G401 (cell line): ENCODE data around the gene PXT1. TPM values are rescaled to one million over a fixed set of nuclear protein-coding genes. Genes with fewer than 3 reads are reported as not detected.
"Not testable (repeated sequence)": the region's sequence is repeated elsewhere in the genome, so short reads cannot be mapped to it uniquely, and the experiment has no call there.

Experiments used
- DNase-seq: peaks from one replicate; pipeline ENCODE4 v3.0.0-alpha.2; 2015; ENCODE audit warnings: low spot score
- in situ Hi-C: cut with HindIII; loops from 2 replicates; pipeline ENCODE4 v1.10.0; 2016; ENCODE audit warnings: low sequenced_read_pairs, mixed read lengths
- total RNA-seq: library from RNA; depleted of rRNA; stranded (reverse); fragments of >200 nt; shearing (Covaris generic); gene quantifications from 2 replicates; pipeline ENCODE4 v1.2.3, GENCODE V29; 2014

The PXT1 gene
- total RNA-seq, 1 experiment from 2014 or later, result not detected

- in situ Hi-C loops, result no loop called here
- DNase-seq, result no peak
Observed at GRCh38 chr6:36374972-36375371, 67.7 kb downstream of the PXT1 start.

GRCh38 chr6:36374194-36374593 lies 68.5 kb downstream of the PXT1 start:
- no peak for DNase-seq
- in situ Hi-C loops, result no loop called here

- no peak for DNase-seq
- in situ Hi-C loops, result no loop called here
Observed at GRCh38 chr6:36373368-36374019, 69.2 kb downstream of the PXT1 start.

GRCh38 chr6:36372088-36372487 lies 70.6 kb downstream of the PXT1 start:
- in situ Hi-C loops, result no loop called here
- no peak for DNase-seq

- in situ Hi-C loops, result no loop called here
- DNase-seq, result no peak
Observed at GRCh38 chr6:36371211-36371610, 71.4 kb downstream of the PXT1 start.

- DNase-seq, result no peak
- in situ Hi-C loops, result no loop called here
Observed at GRCh38 chr6:36370638-36371037, 72.0 kb downstream of the PXT1 start.

GRCh38 chr6:36368921-36369865 lies 73.5 kb downstream of the PXT1 start:
- no peak for DNase-seq
- in situ Hi-C loops, result no loop called here

- DNase-seq, result no peak
- in situ Hi-C loops, result no loop called here
Observed at GRCh38 chr6:36368421-36368820, 74.2 kb downstream of the PXT1 start.

GRCh38 chr6:36367743-36368142 lies 74.9 kb downstream of the PXT1 start:
- DNase-seq, result no peak
- in situ Hi-C loops, result no loop called here

- DNase-seq, result no peak
- in situ Hi-C loops, result no loop called here
Observed at GRCh38 chr6:36364669-36365479, 77.8 kb downstream of the PXT1 start.

- DNase-seq, in situ Hi-C loops: not testable (repeated sequence)
Observed at GRCh38 chr6:36364061-36364635, 78.5 kb downstream of the PXT1 start.

GRCh38 chr6:36363371-36363752 lies 79.3 kb downstream of the PXT1 start:
- in situ Hi-C loops, DNase-seq: not testable (repeated sequence)

- DNase-seq, result no peak
- in situ Hi-C loops, result no loop called here
Observed at GRCh38 chr6:36362551-36363370, 79.9 kb downstream of the PXT1 start.

- DNase-seq, result no peak
- in situ Hi-C loops, result no loop called here
Observed at GRCh38 chr6:36361071-36361470, 81.6 kb downstream of the PXT1 start.

GRCh38 chr6:36360241-36361054 lies 82.2 kb downstream of the PXT1 start:
- in situ Hi-C loops, result no loop called here

GRCh38 chr6:36358226-36358915 lies 84.3 kb downstream of the PXT1 start:
- in situ Hi-C loops, result no loop called here
- DNase-seq, result no peak

More at GRCh38 chr6:36360241-36361054, 82.2 kb downstream of the PXT1 start:
- peak; percentile 79 for DNase-seq

- DNase-seq, result no peak
- in situ Hi-C loops, result no loop called here
Observed at GRCh38 chr6:36357872-36358225, 84.8 kb downstream of the PXT1 start.
